ENCODE results near the gene RAP1B.

DNA sequence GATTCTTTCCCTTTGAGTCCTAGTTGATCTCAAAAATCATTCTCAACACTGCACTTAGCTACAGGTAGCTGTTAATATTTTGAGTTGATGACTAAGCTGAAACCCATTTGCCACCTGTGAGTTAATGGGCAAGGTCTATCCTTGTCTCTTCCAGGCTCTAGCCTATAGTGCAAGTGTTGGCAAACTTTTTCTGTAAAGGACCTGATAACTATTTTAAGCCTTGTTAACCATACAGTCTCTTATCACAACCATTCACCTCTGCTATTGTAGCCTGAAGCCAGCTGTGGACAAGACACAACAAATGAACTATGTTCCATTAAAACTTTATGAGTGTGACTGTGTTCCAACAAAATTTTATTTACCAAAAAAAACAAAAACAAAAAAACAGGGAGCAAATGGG is 19.4 kb downstream of the RAP1B start:
- TF ChIP-seq, protein P1, sequence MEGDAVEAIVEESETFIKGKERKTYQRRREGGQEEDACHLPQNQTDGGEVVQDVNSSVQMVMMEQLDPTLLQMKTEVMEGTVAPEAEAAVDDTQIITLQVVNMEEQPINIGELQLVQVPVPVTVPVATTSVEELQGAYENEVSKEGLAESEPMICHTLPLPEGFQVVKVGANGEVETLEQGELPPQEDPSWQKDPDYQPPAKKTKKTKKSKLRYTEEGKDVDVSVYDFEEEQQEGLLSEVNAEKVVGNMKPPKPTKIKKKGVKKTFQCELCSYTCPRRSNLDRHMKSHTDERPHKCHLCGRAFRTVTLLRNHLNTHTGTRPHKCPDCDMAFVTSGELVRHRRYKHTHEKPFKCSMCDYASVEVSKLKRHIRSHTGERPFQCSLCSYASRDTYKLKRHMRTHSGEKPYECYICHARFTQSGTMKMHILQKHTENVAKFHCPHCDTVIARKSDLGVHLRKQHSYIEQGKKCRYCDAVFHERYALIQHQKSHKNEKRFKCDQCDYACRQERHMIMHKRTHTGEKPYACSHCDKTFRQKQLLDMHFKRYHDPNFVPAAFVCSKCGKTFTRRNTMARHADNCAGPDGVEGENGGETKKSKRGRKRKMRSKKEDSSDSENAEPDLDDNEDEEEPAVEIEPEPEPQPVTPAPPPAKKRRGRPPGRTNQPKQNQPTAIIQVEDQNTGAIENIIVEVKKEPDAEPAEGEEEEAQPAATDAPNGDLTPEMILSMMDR (conservative IDR thresholded peaks at IDR 0.05; ENCODE audit: low read length): no peak
- no peak for TF ChIP-seq EZH2phosphoT487 (IDR thresholded peaks at IDR 0.05; ENCODE audit: borderline replicate concordance)

Data from Loucy (cell line).